GM13976 (cell line): ENCODE results near the gene ADGRL4.

Experiments used
- DNase-seq: peaks from one replicate; pipeline ENCODE4 v3.0.0; 2012; ENCODE audit warnings: low spot score
- in situ Hi-C: fragments of 300-500 bp; cut with MboI; formaldehyde crosslinking; loops from one replicate; pipeline ENCODE4 v1.12.0; 2022; ENCODE audit warnings: low sequenced_read_pairs, mixed read lengths, inconsistent platforms; ENCODE audit not compliant: unreplicated experiment
- TF ChIP-seq, protein P1 (sequence below): IDR thresholded peaks from 2 replicates; pipeline ENCODE4 v1.5.1; 2012; ENCODE audit warnings: borderline replicate concordance, mild to moderate bottlenecking; ENCODE audit not compliant: insufficient read depth; ENCODE audit errors: extremely low read depth, missing control alignments, control extremely low read depth

The ADGRL4 gene

DNA sequence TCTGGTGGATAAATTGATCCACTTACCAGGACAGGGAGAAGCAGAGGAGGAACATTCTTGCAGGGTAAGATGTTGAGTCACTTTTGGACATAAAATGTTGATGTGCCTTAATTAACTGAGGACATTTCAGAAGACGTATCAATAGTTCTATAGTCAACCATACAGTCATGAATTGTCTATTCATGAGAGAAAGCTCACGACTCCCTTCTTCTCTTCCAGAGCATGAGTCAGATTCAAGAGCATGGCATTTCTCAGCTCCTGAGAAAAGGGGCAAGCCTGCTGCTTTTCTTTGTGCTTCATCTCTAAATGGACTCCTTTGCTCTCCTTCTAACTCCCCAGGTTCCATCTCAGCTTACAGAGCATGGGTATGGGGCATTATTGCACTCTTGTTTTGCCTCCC, 55.7 kb downstream of the ADGRL4 start:
- in situ Hi-C loops = no loop called here
- DNase-seq = no peak
- TF ChIP-seq, protein P1, sequence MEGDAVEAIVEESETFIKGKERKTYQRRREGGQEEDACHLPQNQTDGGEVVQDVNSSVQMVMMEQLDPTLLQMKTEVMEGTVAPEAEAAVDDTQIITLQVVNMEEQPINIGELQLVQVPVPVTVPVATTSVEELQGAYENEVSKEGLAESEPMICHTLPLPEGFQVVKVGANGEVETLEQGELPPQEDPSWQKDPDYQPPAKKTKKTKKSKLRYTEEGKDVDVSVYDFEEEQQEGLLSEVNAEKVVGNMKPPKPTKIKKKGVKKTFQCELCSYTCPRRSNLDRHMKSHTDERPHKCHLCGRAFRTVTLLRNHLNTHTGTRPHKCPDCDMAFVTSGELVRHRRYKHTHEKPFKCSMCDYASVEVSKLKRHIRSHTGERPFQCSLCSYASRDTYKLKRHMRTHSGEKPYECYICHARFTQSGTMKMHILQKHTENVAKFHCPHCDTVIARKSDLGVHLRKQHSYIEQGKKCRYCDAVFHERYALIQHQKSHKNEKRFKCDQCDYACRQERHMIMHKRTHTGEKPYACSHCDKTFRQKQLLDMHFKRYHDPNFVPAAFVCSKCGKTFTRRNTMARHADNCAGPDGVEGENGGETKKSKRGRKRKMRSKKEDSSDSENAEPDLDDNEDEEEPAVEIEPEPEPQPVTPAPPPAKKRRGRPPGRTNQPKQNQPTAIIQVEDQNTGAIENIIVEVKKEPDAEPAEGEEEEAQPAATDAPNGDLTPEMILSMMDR = no peak

DNA sequence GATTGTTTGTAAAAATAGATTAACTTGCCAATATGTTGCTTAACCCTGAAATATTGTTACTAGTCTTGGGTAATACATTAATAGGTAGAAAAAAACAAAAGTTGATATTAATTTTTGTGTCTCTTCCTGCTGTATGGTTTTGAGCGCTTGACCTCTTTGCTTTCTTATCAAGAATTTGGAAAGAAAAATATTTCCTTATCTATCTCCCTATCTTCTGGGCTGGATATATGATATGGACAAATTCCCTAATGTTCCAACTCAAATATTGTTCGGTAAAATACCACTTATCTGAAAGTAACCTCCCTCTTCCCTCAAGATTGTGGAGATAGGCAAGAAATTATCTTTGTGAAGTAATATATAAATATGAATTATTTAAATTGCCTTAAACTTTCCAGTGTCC, 57.3 kb downstream of the ADGRL4 start:
- no peak for DNase-seq
- TF ChIP-seq, protein P1 = no peak
- in situ Hi-C loops = no loop called here

DNA sequence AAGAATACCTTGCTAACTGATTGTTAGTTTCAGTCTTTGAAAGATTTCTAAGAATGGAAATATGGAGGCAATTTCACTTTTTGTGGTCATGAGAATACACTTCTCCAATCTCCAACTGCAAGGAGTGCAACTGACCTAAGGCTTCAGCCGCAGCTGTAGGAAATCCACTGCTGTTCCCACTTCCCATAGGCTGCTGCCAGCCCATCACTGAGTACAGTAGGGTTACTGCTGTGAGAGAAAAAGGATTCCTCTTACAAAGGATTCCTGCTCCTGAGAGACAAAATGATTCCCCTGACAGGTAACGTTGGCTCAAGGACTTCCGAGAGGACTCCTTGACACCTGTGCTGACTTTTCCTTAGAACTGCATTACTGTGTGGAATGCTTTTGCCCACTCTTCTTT, 87.4 kb downstream of the ADGRL4 start:
- TF ChIP-seq, protein P1 = no peak
- DNase-seq = no peak
- in situ Hi-C loops = no loop called here

DNA sequence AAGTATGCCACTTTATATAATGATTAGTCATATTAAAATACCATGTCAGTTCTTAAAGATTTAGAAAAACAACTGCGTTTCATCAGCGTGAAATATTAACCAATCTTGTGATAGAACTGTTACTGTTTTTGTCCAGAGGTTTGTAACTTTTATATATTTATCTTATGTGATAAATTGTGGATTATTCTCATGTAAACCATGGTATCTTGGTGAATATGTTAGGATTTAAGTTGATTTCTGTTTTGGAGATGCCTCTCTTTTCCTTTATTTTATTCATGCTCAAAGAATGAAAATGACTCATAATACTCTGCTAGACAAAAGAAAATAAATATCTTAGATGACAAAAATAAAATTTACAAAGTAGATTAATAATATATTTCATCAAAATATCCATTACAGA, 88.4 kb downstream of the ADGRL4 start:
- in situ Hi-C loops = no loop called here
- TF ChIP-seq, protein P1 = no peak
- DNase-seq = no peak

DNA sequence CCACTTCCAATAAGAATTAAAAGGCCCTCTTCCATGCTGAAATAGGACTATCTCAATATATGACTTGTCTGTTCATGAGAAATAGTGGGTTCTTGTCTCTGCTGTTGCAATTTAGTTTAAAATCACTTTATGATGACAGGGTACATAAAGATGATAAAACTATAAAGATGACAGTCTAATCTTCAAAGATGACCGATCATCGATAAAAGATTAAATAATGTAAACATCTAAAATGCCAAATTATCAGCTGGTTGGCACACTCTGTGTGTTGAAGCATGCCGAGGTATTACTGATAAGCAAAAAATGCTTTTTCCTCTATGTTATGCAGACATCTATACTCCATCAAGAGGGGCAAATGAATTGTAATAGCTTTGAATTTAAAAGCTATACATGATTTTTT, 89.5 kb downstream of the ADGRL4 start:
- in situ Hi-C loops = no loop called here
- TF ChIP-seq, protein P1 = no peak
- DNase-seq = no peak

DNA sequence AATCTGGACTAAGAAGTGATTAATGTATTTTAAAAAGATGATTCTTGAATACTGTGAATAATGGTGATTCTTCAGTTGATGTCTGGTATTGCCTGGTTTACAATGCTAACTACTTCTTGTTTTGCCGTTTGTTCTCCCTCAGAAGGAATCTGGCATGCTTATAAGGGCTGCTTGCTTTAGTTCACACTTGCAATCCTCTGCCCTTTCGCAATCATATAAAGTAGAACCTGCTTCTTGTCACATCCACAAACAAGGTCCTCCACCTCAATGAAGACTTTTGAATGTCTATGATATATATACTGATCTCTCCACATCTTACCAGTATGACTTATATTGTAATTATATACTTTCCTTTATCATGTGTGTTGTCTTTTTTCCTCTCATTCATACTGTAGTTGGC, 92.6 kb downstream of the ADGRL4 start:
- TF ChIP-seq, protein P1 = no peak
- in situ Hi-C loops = no loop called here
- no peak for DNase-seq
